ENCODE results near the gene PRKG1.

PRKG1 gene

GRCh38 chr10:52212802-52213201, 1138.5 kb downstream of the PRKG1 start:
- H3K4me3 ChIP-seq (ENCODE audit: low read depth, low read length) = no peak overlapping the region
- TF ChIP-seq CTCF (IDR thresholded peaks at IDR 0.05; ENCODE audit: borderline replicate concordance, insufficient read depth, low read depth, low read length) = no peak

- no peak overlapping the region for H3K4me3 ChIP-seq (ENCODE audit: low read depth, low read length)
- TF ChIP-seq CTCF (IDR thresholded peaks at IDR 0.05; ENCODE audit: borderline replicate concordance, insufficient read depth, low read depth, low read length) = no peak
Observed at GRCh38 chr10:52213321-52213752, 1139.0 kb downstream of the PRKG1 start.

DNA sequence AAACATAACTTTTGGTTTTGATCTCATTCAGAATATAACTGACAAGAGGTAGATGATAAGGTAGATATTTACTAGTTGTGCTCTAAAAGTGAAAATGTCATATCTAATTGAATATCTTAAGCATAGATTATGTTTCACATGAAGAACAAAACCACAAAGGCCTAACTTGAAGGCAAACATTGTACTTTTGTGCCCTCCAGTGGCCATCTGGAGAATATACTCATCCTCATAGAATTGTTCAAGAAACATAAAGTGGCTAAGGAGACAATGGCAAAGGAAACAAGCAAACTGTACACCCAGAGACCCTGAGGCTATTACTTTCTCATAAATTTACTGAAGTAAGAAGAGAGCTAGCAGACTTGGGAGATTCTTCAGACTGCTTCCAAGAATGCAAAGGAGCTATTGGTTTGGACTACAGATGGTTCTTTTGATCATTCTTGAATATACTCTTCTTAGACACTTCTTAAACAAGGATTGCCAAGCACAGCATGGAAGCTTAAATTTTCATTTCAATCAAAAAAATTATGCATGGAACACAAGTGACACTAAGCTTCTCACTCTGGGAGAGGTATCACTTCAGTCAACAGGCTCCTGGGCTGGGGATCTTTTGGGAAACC, 1141.6 kb downstream of the PRKG1 start:
- no peak overlapping the region for H3K4me3 ChIP-seq (ENCODE audit: low read depth, low read length)
- peak; percentile 44; the same call in 1 of the 2 replicates for TF ChIP-seq CTCF (IDR thresholded peaks at IDR 0.05; ENCODE audit: borderline replicate concordance, insufficient read depth, low read depth, low read length)

GRCh38 chr10:52216852-52217251, 1142.6 kb downstream of the PRKG1 start:
- no peak overlapping the region for H3K4me3 ChIP-seq (ENCODE audit: low read depth, low read length)
- TF ChIP-seq CTCF (IDR thresholded peaks at IDR 0.05; ENCODE audit: borderline replicate concordance, insufficient read depth, low read depth, low read length) = no peak

DNA sequence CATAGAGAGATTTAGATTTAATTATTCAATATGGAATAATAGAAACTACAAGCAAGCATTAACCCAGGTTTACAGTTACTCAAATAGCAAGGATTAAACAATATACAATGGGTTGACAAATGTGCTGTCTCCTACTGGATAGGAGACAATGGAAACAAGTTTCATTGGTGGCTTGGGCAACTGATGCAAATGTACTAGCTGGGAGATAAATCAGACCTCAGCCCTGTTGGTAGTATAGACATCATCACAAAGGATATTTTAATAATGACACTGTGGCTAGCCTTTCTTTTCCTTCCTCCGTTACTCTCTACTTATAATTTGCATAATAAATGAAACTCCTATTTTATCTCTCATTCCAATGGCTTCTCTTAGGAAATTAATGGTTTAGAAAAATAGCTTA, 1143.2 kb downstream of the PRKG1 start:
- no peak for TF ChIP-seq CTCF (IDR thresholded peaks at IDR 0.05; ENCODE audit: borderline replicate concordance, insufficient read depth, low read depth, low read length)
- no peak overlapping the region for H3K4me3 ChIP-seq (ENCODE audit: low read depth, low read length)

- TF ChIP-seq CTCF (IDR thresholded peaks at IDR 0.05; ENCODE audit: borderline replicate concordance, insufficient read depth, low read depth, low read length) = no peak
- no peak overlapping the region for H3K4me3 ChIP-seq (ENCODE audit: low read depth, low read length)
Observed at GRCh38 chr10:52220947-52221346, 1146.7 kb downstream of the PRKG1 start.

DNA sequence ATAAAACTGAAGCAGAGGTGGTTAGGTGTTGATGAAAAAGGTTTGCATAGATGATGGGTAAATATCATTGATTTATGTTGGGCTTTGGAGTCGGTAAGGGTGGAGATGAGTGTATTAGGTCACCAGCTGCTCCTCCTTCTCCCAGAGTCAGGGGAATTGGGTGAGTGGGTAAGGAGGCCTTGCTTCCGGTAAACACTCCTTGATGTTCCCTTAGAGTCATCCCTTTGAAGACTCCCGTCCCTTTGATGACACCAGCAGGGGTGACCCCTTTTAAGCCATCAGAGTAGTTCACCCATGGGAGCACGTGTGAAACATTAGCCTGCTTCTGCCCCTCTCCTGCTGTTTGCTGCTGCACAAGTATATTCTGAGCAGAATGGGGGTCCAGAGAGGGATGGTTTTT, 1147.6 kb downstream of the PRKG1 start:
- TF ChIP-seq CTCF (IDR thresholded peaks at IDR 0.05; ENCODE audit: borderline replicate concordance, insufficient read depth, low read depth, low read length) = no peak

More for the DNA sequence above, 1147.6 kb downstream of the PRKG1 start:
- no peak overlapping the region for H3K4me3 ChIP-seq (ENCODE audit: low read depth, low read length)
